H1 (cell line): Measurements from ENCODE around the gene CLEC12A. TPM values are rescaled to one million over a fixed set of nuclear protein-coding genes. Genes with fewer than 3 reads are reported as not detected.
"Not testable (repeated sequence)": the region's sequence is repeated elsewhere in the genome, so short reads cannot be mapped to it uniquely, and the experiment has no call there.

Source experiments
- CTCF ChIA-PET: fragments of 300-600 bp; sonication (Branson Sonifier 250); formaldehyde crosslinking; loops from one replicate; lab custom pipeline; 2021; ENCODE audit not compliant: partially characterized antibody; lab: Charles Lee
- POLR2A ChIA-PET: fragments of 300-600 bp; sonication (Branson Sonifier 250); formaldehyde crosslinking; loops from one replicate; lab custom pipeline; 2021; ENCODE audit warnings: inconsistent platforms; ENCODE audit not compliant: partially characterized antibody; lab: Charles Lee
- DNase-seq, 2 experiments: peaks; one replicate each; pipeline versions ENCODE4 v3.0.0 to v3.0.0-alpha.2; 2010 to 2022; ENCODE audit warnings: low spot score in 2 of 2, low read depth in 1 of 2, mixed read lengths in 1 of 2
- FAIRE-seq: peaks from 2 replicates; lab custom pipeline; 2011; peaks lifted over from hg19 to GRCh38; lab: Jason Lieb, UNC
- H2AFZ ChIP-seq: 2 replicates; pipeline ENCODE4 v1.8.1; 2012; ENCODE audit warnings: low read length, inconsistent platforms
- H2AK5ac ChIP-seq: 2 replicates; pipeline ENCODE4 v1.6.1; 2013; ENCODE audit warnings: low read depth, low read length
- H2BK120ac ChIP-seq: replicated peaks from 2 replicates; pipeline ENCODE3; 2013; ENCODE audit warnings: low read depth, low read length, inconsistent platforms
- H2BK12ac ChIP-seq: 2 replicates; pipeline ENCODE4 v1.6.1; 2013; ENCODE audit warnings: low read depth, low read length
- H2BK15ac ChIP-seq: 2 replicates; pipeline ENCODE4 v1.6.1; 2013; ENCODE audit warnings: low read length
- H2BK20ac ChIP-seq: 2 replicates; pipeline ENCODE4 v1.6.1; 2013; ENCODE audit warnings: low read length
- H2BK5ac ChIP-seq: 2 replicates; pipeline ENCODE4 v1.6.1; 2013; ENCODE audit warnings: low read depth, low read length
- H3K14ac ChIP-seq: 2 replicates; pipeline ENCODE4 v1.6.1; 2013; ENCODE audit warnings: inconsistent platforms; ENCODE audit not compliant: insufficient read length
- H3K18ac ChIP-seq: 2 replicates; pipeline ENCODE4 v1.6.1; 2013; ENCODE audit warnings: low read length; ENCODE audit errors: extremely low read depth
- H3K23ac ChIP-seq: 2 replicates; pipeline ENCODE4 v1.6.1; 2013; ENCODE audit warnings: inconsistent platforms; ENCODE audit not compliant: insufficient read length
- H3K23me2 ChIP-seq: 2 replicates; pipeline ENCODE4 v1.6.1; 2013; ENCODE audit warnings: low read depth, low read length
- H3K27ac ChIP-seq: 2 replicates; pipeline ENCODE4 v1.6.1; 2011; ENCODE audit warnings: low read depth, low read length, inconsistent platforms
- H3K27me3 ChIP-seq, 4 experiments: replicated peaks in 1 of 4; 1 replicate in 1 of 4; 2 replicates in 3 of 4; pipeline versions ENCODE4 v1.6.1 to v1.8.1; 2011 to 2013; ENCODE audit warnings: low read length in 3 of 4, mild to moderate bottlenecking in 3 of 4, inconsistent platforms in 2 of 4, mixed read lengths in 2 of 4, moderate library complexity in 1 of 4; ENCODE audit not compliant: control insufficient read depth in 3 of 4, insufficient read depth in 3 of 4; ENCODE audit errors: extremely low read depth in 1 of 4
- H3K36me3 ChIP-seq, 4 experiments: 2 replicates each; pipeline versions ENCODE4 v1.6.1 to v1.8.1; 2011 to 2013; ENCODE audit warnings: mild to moderate bottlenecking in 4 of 4, low read length in 3 of 4, moderate library complexity in 2 of 4, control low read depth in 1 of 4, inconsistent platforms in 1 of 4; ENCODE audit not compliant: insufficient read depth in 4 of 4, control insufficient read depth in 2 of 4
- H3K4ac ChIP-seq: replicated peaks from 2 replicates; pipeline ENCODE3; 2013; ENCODE audit warnings: low read length, low read depth, mixed read lengths, inconsistent platforms; ENCODE audit not compliant: insufficient read length
- H3K4me1 ChIP-seq, 4 experiments: replicated peaks in 1 of 4; 1 replicate in 1 of 4; 2 replicates in 3 of 4; pipeline versions ENCODE4 v1.6.1 to v1.8.1; 2011 to 2013; ENCODE audit warnings: low read length in 3 of 4, inconsistent platforms in 2 of 4, mixed read lengths in 1 of 4; ENCODE audit not compliant: insufficient read depth in 4 of 4, control insufficient read depth in 3 of 4
- H3K4me2 ChIP-seq, 2 experiments: 2 replicates each; pipeline versions ENCODE4 v1.6.1 to v1.8.1; 2011 to 2013; ENCODE audit warnings: low read depth in 2 of 2, low read length in 2 of 2, control low read depth in 1 of 2, inconsistent platforms in 1 of 2, mild to moderate bottlenecking in 1 of 2; ENCODE audit not compliant: insufficient read depth in 1 of 2
- H3K4me3 ChIP-seq, 4 experiments: fragments of 200-600, 300-600 bp in 1 of 4; sonication (generic), shearing (Covaris generic), sonication (Bioruptor Twin) in 1 of 4; 2 replicates each; pipeline versions ENCODE4 v1.5.1 to v1.8.1; 2011 to 2016; ENCODE audit warnings: low read length in 4 of 4, low read depth in 3 of 4, control low read depth in 2 of 4, inconsistent platforms in 2 of 4, mild to moderate bottlenecking in 2 of 4, mixed read lengths in 1 of 4, moderate library complexity in 1 of 4; ENCODE audit not compliant: insufficient read depth in 2 of 4; ENCODE audit errors: extremely low read depth in 1 of 4
- H3K56ac ChIP-seq: replicated peaks from 2 replicates; pipeline ENCODE3; 2013; ENCODE audit warnings: low read depth, mild to moderate bottlenecking, mixed read lengths, low read length, inconsistent platforms; ENCODE audit not compliant: insufficient read length
- H3K79me1 ChIP-seq: 2 replicates; pipeline ENCODE4 v1.6.1; 2013; ENCODE audit warnings: low read depth, low read length, control low read depth
- H3K79me2 ChIP-seq, 2 experiments: 2 replicates each; pipeline versions ENCODE4 v1.6.1 to v1.8.1; 2012 to 2013; ENCODE audit warnings: low read length in 2 of 2, mild to moderate bottlenecking in 2 of 2, inconsistent platforms in 1 of 2; ENCODE audit not compliant: insufficient read depth in 2 of 2, control insufficient read depth in 1 of 2
- H3K9ac ChIP-seq, 4 experiments: replicated peaks in 1 of 4; 1 replicate in 1 of 4; 2 replicates in 3 of 4; pipeline versions ENCODE4 v1.6.1 to v1.8.1; 2011 to 2013; ENCODE audit warnings: low read depth in 3 of 4, low read length in 3 of 4, control low read depth in 2 of 4, mild to moderate bottlenecking in 2 of 4, moderate library complexity in 2 of 4, inconsistent platforms in 1 of 4; ENCODE audit errors: extremely low read depth in 1 of 4
- H3K9me3 ChIP-seq, 2 experiments: 2 replicates each; pipeline versions ENCODE4 v1.6.1 to v1.8.1; 2012 to 2013; ENCODE audit warnings: mild to moderate bottlenecking in 2 of 2, moderate library complexity in 2 of 2, control low read depth in 1 of 2, inconsistent platforms in 1 of 2, low read depth in 1 of 2, low read length in 1 of 2, mixed read lengths in 1 of 2; ENCODE audit not compliant: insufficient read depth in 2 of 2
- H4K20me1 ChIP-seq, 2 experiments: replicated peaks in 1 of 2; 2 replicates each; pipeline versions ENCODE3 to v1.8.1; 2011 to 2013; ENCODE audit warnings: inconsistent platforms in 2 of 2, low read length in 2 of 2, mild to moderate bottlenecking in 1 of 2; ENCODE audit not compliant: insufficient read depth in 2 of 2, control insufficient read depth in 1 of 2
- H4K5ac ChIP-seq: 2 replicates; pipeline ENCODE4 v1.6.1; 2013; ENCODE audit warnings: low read length, low read depth, mixed read lengths, inconsistent platforms; ENCODE audit not compliant: insufficient read length
- H4K8ac ChIP-seq: 2 replicates; pipeline ENCODE4 v1.8.0; 2013; ENCODE audit warnings: mild to moderate bottlenecking, moderate library complexity, low read length, inconsistent platforms; ENCODE audit not compliant: insufficient read depth; ENCODE audit errors: extremely low read depth
- H4K91ac ChIP-seq: replicated peaks from 2 replicates; pipeline ENCODE3; 2013; ENCODE audit warnings: low read length, mixed read lengths, inconsistent platforms; ENCODE audit not compliant: insufficient read length
- WGBS, 2 experiments: shearing (Covaris generic) in 1 of 2; methylation state at CpG; one replicate each; pipeline versions ENCODE4 v1.1.6 to v1.1.7; 2013 to 2015; ENCODE audit warnings: low lambda C conversion rate in 2 of 2, mixed read lengths in 2 of 2, inconsistent platforms in 1 of 2, low coverage in 1 of 2, missing lambda C conversion rate in 1 of 2; ENCODE audit not compliant: insufficient replicate concordance in 2 of 2, insufficient coverage in 1 of 2, insufficient read length in 1 of 2; ENCODE audit errors: extremely low coverage in 1 of 2, missing lambda C conversion rate in 1 of 2; 5-methylcytosine and 5-hydroxymethylcytosine counted together
- polyA plus RNA-seq, 7 experiments: library from polyadenylated mRNA; depleted of rRNA in 3 of 7; stranded (reverse) in 5 of 7; unstranded in 2 of 7; fragments of >200 nt in 5 of 7; fragments of 200-250 nt in 2 of 7; gene quantifications; 1 replicate in 5 of 7; 2 replicates in 1 of 7; 4 replicates in 1 of 7; pipeline versions ENCODE4 v1.2.1 to v1.2.3, GENCODE V29; 2011 to 2013; ENCODE audit warnings: missing spikeins in 2 of 7, mixed read lengths in 2 of 7
- total RNA-seq: library from RNA; stranded (reverse); fragmentation: NEBNext Ultra II Directional; extraction: Animal tissue kit (Norgen Biotek cat#: 25700); gene quantifications from 2 replicates; pipeline ENCODE4 v1.2.1, GENCODE V29; 2021

CLEC12A gene
- total and polyA plus RNA-seq, 2 of the 8 experiments (the other 6 are each of a cell fraction or from before 2014, with no cell fraction given): not detected

GRCh38 chr12:9952954-9953729 lies 18.1 kb upstream of the CLEC12A start:
- H3K4me2 ChIP-seq, H4K20me1 ChIP-seq, DNase-seq, H3K27ac ChIP-seq, CTCF ChIA-PET, H3K36me3 ChIP-seq, H2BK12ac ChIP-seq, H4K91ac ChIP-seq, H3K56ac ChIP-seq, H2BK15ac ChIP-seq, H2AFZ ChIP-seq, H3K18ac ChIP-seq, H3K9ac ChIP-seq, H3K79me1 ChIP-seq, H4K8ac ChIP-seq, H3K79me2 ChIP-seq, FAIRE-seq, H3K23ac ChIP-seq, H3K4me1 ChIP-seq, H3K4ac ChIP-seq, POLR2A ChIA-PET, H3K9me3 ChIP-seq, H3K23me2 ChIP-seq, H2BK120ac ChIP-seq, H3K27me3 ChIP-seq, H4K5ac ChIP-seq, H2AK5ac ChIP-seq, H3K4me3 ChIP-seq, H2BK20ac ChIP-seq, H3K14ac ChIP-seq, H2BK5ac ChIP-seq: not testable (repeated sequence)
- no CpG with 5 or more reads among the region's 55 CpGs for WGBS, 2 experiments
